ENCODE data around the gene KDM2A.

Gene KDM2A

GRCh38 chr11:67307545-67308001, 188.5 kb downstream of the KDM2A start:
- no peak overlapping the region for H3K4me2 ChIP-seq (ENCODE audit: low read length)
- no peaks in the 10 kb centered on the region for H3K36me3 ChIP-seq (ENCODE audit: control insufficient read depth, insufficient read depth, low read length)
- H3K9ac ChIP-seq: no peak overlapping the region
- no peak overlapping the region for H2AFZ ChIP-seq
- H3K27me3 ChIP-seq (ENCODE audit: control insufficient read depth, insufficient read depth, low read length): no peaks in the 10 kb centered on the region
- H3K9me3 ChIP-seq (ENCODE audit: control insufficient read depth, low read length): no peaks in the 10 kb centered on the region
- H3K4me1 ChIP-seq: no peaks in the 10 kb centered on the region
- no peak overlapping the region for H3K27ac ChIP-seq
- no peak overlapping the region for H3K4me3 ChIP-seq (ENCODE audit: low read depth, low read length)
- H3K79me2 ChIP-seq: no peaks in the 10 kb centered on the region
- TF ChIP-seq, protein P1, sequence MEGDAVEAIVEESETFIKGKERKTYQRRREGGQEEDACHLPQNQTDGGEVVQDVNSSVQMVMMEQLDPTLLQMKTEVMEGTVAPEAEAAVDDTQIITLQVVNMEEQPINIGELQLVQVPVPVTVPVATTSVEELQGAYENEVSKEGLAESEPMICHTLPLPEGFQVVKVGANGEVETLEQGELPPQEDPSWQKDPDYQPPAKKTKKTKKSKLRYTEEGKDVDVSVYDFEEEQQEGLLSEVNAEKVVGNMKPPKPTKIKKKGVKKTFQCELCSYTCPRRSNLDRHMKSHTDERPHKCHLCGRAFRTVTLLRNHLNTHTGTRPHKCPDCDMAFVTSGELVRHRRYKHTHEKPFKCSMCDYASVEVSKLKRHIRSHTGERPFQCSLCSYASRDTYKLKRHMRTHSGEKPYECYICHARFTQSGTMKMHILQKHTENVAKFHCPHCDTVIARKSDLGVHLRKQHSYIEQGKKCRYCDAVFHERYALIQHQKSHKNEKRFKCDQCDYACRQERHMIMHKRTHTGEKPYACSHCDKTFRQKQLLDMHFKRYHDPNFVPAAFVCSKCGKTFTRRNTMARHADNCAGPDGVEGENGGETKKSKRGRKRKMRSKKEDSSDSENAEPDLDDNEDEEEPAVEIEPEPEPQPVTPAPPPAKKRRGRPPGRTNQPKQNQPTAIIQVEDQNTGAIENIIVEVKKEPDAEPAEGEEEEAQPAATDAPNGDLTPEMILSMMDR (IDR thresholded peaks at IDR 0.05): no peak
